K562 (cell line): ENCODE results near the gene NCAPD2. TPM values are rescaled to one million over a fixed set of nuclear protein-coding genes. Genes with fewer than 3 reads are reported as not detected.
A peak's percentile ranks its signal among the peaks of the same experiment; 100 is the strongest.

Experiments used
- ATAC-seq: fragments of 200-7000 bp; cut with Tn5 transposase; 3 replicates; pipeline ENCODE4 v1.9.1; 2020; ENCODE audit warnings: moderate library complexity
- BruUV-seq: library from RNA; stranded (reverse); fragments of 400-500 nt; replicated peaks from 2 replicates; lab custom pipeline; 2021; lab: Mats Ljungman, UMichigan
- CTCF ChIA-PET: fragments of 300-600 bp; formaldehyde crosslinking; extraction: SDS; loops from one replicate; lab custom pipeline; 2021; ENCODE audit warnings: low intra/inter-chr PET ratio; lab: Yijun Ruan, JAX
- POLR2A ChIA-PET: fragments of 300-600, 350-650 bp; sonication (Branson Sonifier 250); formaldehyde crosslinking; extraction: SDS; loops from one replicate; lab custom pipeline; 2021; ENCODE audit warnings: antibody characterized with exemption, inconsistent platforms; lab: Yijun Ruan, JAX
- DNase-seq, 4 experiments: peaks; one replicate each; pipeline versions ENCODE4 v3.0.0 to v3.0.0-alpha.2; 2011 to 2018; ENCODE audit warnings: low spot score in 3 of 4, mixed read lengths in 3 of 4; ENCODE audit errors: extremely low read depth in 1 of 4
- FAIRE-seq: peaks from 2 replicates; lab custom pipeline; 2011; peaks lifted over from hg19 to GRCh38; lab: Jason Lieb, UNC
- H2AFZ ChIP-seq: 2 replicates; pipeline ENCODE4 v1.6.0; 2011; ENCODE audit warnings: low read depth, low read length, control low read depth, inconsistent platforms
- H3K27ac ChIP-seq: fragments of 200-600 bp; 3 replicates; pipeline ENCODE4 v1.8.0; 2011; ENCODE audit warnings: low read depth, mild to moderate bottlenecking, control low read depth, inconsistent platforms, low read length, moderate library complexity, mixed read lengths; ENCODE audit errors: extremely low read depth
- H3K27me3 ChIP-seq, 2 experiments: fragments of 300-600 bp in 1 of 2; 2 replicates in 1 of 2; 3 replicates in 1 of 2; pipeline versions ENCODE4 v1.6.0 to v1.8.0; 2011; ENCODE audit warnings: inconsistent platforms in 2 of 2, low read length in 2 of 2, mild to moderate bottlenecking in 1 of 2, mixed read lengths in 1 of 2, moderate library complexity in 1 of 2; ENCODE audit not compliant: control insufficient read depth in 2 of 2, insufficient read depth in 2 of 2
- H3K36me3 ChIP-seq: fragments of 300-600 bp; 3 replicates; pipeline ENCODE4 v1.8.0; 2011; ENCODE audit warnings: mild to moderate bottlenecking, low read length, inconsistent platforms; ENCODE audit not compliant: control insufficient read depth, insufficient read depth
- H3K4me1 ChIP-seq, 2 experiments: fragments of 200-600 bp in 1 of 2; replicated peaks in 1 of 2; 2 replicates in 1 of 2; 3 replicates in 1 of 2; pipeline versions ENCODE4 v1.5.1 to v1.8.0; 2011; ENCODE audit warnings: inconsistent platforms in 2 of 2, low read length in 2 of 2, mild to moderate bottlenecking in 1 of 2, mixed read lengths in 1 of 2, moderate library complexity in 1 of 2; ENCODE audit not compliant: control insufficient read depth in 2 of 2, insufficient read depth in 2 of 2
- H3K4me2 ChIP-seq: 2 replicates; pipeline ENCODE4 v1.6.1; 2011; ENCODE audit warnings: low read length, control low read depth, inconsistent platforms, mixed read lengths; ENCODE audit not compliant: insufficient read depth
- H3K4me3 ChIP-seq: fragments of 200-600 bp; sonication (generic), shearing (Covaris generic); 2 replicates; pipeline ENCODE4 v1.5.1; 2016; ENCODE audit warnings: control low read depth, inconsistent platforms
- H3K79me2 ChIP-seq: fragments of 200-600 bp; 3 replicates; pipeline ENCODE4 v1.8.0; 2011; ENCODE audit warnings: low read length, inconsistent platforms; ENCODE audit not compliant: control insufficient read depth, insufficient read depth
- H3K9ac ChIP-seq, 2 experiments: 2 replicates each; pipeline versions ENCODE4 v1.6.0 to v1.6.1; 2011; ENCODE audit warnings: low read depth in 2 of 2, low read length in 2 of 2, control low read depth in 1 of 2, inconsistent platforms in 1 of 2, mild to moderate bottlenecking in 1 of 2, mixed read lengths in 1 of 2; ENCODE audit not compliant: insufficient read depth in 1 of 2
- H3K9me1 ChIP-seq: one replicate; pipeline ENCODE4 v1.6.0; 2011; ENCODE audit warnings: inconsistent platforms, mild to moderate bottlenecking, low read length, moderate library complexity; ENCODE audit not compliant: control insufficient read depth, insufficient read depth
- H3K9me3 ChIP-seq: replicated peaks from 2 replicates; pipeline ENCODE4 v1.5.1; 2011; ENCODE audit warnings: low read depth, low read length, inconsistent platforms; ENCODE audit not compliant: control insufficient read depth, insufficient read depth
- H4K20me1 ChIP-seq: replicated peaks from 2 replicates; pipeline ENCODE4 v1.6.1; 2011; ENCODE audit warnings: low read length, inconsistent platforms, mixed read lengths; ENCODE audit not compliant: control insufficient read depth, insufficient read depth
- ZNF253 ChIP-seq: fragments of 250-450 bp; sonication (Bioruptor Pico); conservative IDR thresholded peaks from 2 replicates; pipeline ENCODE4 v1.6.1; 2021; ENCODE audit warnings: mild to moderate bottlenecking
- ZNF316 ChIP-seq: fragments of 450-650 bp; IDR thresholded peaks from 2 replicates; pipeline ENCODE4 v1.6.1; 2016
- WGBS: fragments of 100-300 bp; shearing (Covaris generic); methylation state at CpG from one replicate; pipeline ENCODE4 v1.1.6; 2016; ENCODE audit warnings: low coverage, mixed read lengths; ENCODE audit not compliant: insufficient coverage; ENCODE audit errors: missing lambda C conversion rate; 5-methylcytosine and 5-hydroxymethylcytosine counted together
- in situ Hi-C: fragments of 300-500 bp; cut with MboI; formaldehyde crosslinking; loops from 4 replicates; pipeline ENCODE4 v1.15.0; 2018; ENCODE audit warnings: inconsistent platforms, mixed read lengths
- intact Hi-C: fragments of 100-400 bp; cut with micrococcal nuclease; formaldehyde crosslinking; loops from 2 replicates; pipeline ENCODE4 v1.14.2; 2022
- polyA plus RNA-seq, 8 experiments: library from polyadenylated mRNA; depleted of rRNA in 4 of 8; stranded (reverse) in 5 of 8; unstranded in 3 of 8; fragments of >200 nt; fragmentation: Nextera tagmentation in 2 of 8; fragmentation: Illumina TruSeq in 1 of 8; extraction: Ambion mirVana in 2 of 8; extraction: Trizol in 1 of 8; gene quantifications; 2 replicates each; pipeline versions ENCODE4 v1.2.1 to v1.2.3, GENCODE V29; 2011 to 2014; ENCODE audit warnings: inconsistent platforms in 1 of 8, missing spikeins in 1 of 8
- total RNA-seq, 7 experiments: library from RNA; depleted of rRNA in 6 of 7; stranded (reverse); fragments of >200 nt in 6 of 7; fragmentation: Illumina TruSeq in 2 of 7; extraction: Trizol in 2 of 7; gene quantifications; 2 replicates each; pipeline versions ENCODE4 v1.2.1 to v1.2.3, GENCODE V29; 2011 to 2021; ENCODE audit warnings: low replicate concordance in 1 of 7
- TF ChIP-seq, protein P1 (sequence below): sonication (generic); IDR thresholded peaks from 2 replicates; pipeline ENCODE4 v1.6.1; 2016

The NCAPD2 gene
- total and polyA plus RNA-seq, 9 of the 15 experiments (the other 6 are each of a cell fraction or from before 2014, with no cell fraction given): 16.9 to 93.7 (median 68.3) TPM

DNA sequence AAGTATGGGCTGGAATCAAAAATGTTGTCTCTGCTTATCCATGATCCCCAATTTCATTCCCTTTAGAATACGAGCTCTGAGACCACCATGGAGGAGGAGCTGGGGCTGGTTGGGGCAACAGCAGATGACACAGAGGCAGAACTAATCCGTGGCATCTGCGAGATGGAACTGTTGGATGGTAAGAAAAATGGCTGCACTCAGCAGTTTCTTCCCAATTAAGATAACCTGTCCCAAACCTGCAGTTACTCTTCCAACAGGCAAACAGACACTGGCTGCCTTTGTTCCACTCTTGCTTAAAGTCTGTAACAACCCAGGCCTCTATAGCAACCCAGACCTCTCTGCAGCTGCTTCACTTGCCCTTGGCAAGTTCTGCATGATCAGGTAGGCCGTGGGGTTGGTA lies 33.8 kb downstream of the NCAPD2 start:
- no peak for FAIRE-seq
- no peak overlapping the region for H3K27ac ChIP-seq
- H3K79me2 ChIP-seq: peaks cover 9% of the 10 kb centered on the region; the same call in 2 of the 3 replicates
- in situ Hi-C loops: no loop called here
- TF ChIP-seq, protein P1, sequence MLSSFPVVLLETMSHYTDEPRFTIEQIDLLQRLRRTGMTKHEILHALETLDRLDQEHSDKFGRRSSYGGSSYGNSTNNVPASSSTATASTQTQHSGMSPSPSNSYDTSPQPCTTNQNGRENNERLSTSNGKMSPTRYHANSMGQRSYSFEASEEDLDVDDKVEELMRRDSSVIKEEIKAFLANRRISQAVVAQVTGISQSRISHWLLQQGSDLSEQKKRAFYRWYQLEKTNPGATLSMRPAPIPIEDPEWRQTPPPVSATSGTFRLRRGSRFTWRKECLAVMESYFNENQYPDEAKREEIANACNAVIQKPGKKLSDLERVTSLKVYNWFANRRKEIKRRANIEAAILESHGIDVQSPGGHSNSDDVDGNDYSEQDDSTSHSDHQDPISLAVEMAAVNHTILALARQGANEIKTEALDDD: no peak
- peak; percentile 20; the same call in 1 of the 2 replicates for TF ChIP-seq ZNF316
- H2AFZ ChIP-seq: no peak overlapping the region
- intact Hi-C loops: no loop called here
- 86% methylated on average over 4 of the region's 4 CpGs for WGBS
- H4K20me1 ChIP-seq: no peaks in the 10 kb centered on the region
- DNase-seq: no peak
- no peak overlapping the region for H3K9ac ChIP-seq
- peaks cover 94% of the 10 kb centered on the region for H3K36me3 ChIP-seq
- ChIA-PET CTCF (no interaction called here), POLR2A (no interaction called here)
- H3K9me1 ChIP-seq: no peaks in the 10 kb centered on the region
- no peak for ATAC-seq
- no peaks in the 10 kb centered on the region for H3K9me3 ChIP-seq
- no TSS peak for BruUV-seq
- no peak overlapping the region for H3K4me3 ChIP-seq
- no peaks in the 10 kb centered on the region for H3K27me3 ChIP-seq
- H3K4me1 ChIP-seq: peaks cover 7 to 10% of the 10 kb centered on the region in 2 experiments; a peak in 4 of 5 replicates
- H3K4me2 ChIP-seq: no peak overlapping the region

DNA sequence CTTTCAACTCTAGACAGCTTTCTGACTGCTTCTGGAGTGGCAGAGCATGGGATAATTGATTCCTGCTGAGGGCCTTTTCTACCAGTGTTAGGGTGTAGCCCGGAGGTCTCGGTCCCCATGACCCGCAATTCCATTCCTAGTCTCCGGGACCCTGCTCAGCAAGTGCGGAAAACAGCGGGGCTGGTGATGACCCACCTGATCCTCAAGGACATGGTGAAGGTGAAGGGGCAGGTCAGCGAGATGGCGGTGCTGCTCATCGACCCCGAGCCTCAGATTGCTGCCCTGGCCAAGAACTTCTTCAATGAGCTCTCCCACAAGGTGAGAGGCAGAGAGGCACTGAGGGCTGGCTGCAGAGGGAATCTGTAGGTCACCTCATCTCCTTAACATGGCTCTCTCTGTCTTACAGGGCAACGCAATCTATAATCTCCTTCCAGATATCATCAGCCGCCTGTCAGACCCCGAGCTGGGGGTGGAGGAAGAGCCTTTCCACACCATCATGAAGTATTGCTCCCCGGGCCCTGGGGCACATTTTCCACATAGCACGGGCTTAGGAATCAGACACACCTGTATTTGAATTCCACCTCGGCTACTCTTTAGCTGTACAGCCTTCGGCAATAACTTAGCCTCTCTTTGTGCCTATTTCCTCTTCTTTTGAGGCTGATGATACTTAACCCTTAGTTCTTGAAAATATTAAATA lies 34.8 kb downstream of the NCAPD2 start:
- Histone ChIP-seq H2AFZ (no peak overlapping the region), H3K4me3 (no peak overlapping the region), H3K79me2 (peaks cover 19% of the 10 kb centered on the region), H3K9ac (no peak overlapping the region), H3K9me1 (no peaks in the 10 kb centered on the region), H3K27me3 (no peaks in the 10 kb centered on the region), H3K4me2 (no peak overlapping the region), H3K36me3 (peaks cover 84% of the 10 kb centered on the region), H3K9me3 (no peaks in the 10 kb centered on the region), H3K27ac (no peak overlapping the region), H4K20me1 (no peaks in the 10 kb centered on the region), H3K4me1 (peaks cover 7 to 19% of the 10 kb centered on the region in 2 experiments; a peak in 4 of 5 replicates)
- ChIA-PET POLR2A (interaction anchor here (0.6 to 1.8 kb wide), 3 partner anchors 17 to 340 kb away, joined by 3 to 8 read pairs (median 3); no protein-coding TSS in a partner anchor), CTCF (no interaction called here)
- FAIRE-seq: no peak
- TF ChIP-seq ZNF253 (CRISPR knock-in tag): no peak
- no peak for DNase-seq
- intact Hi-C loops: no loop called here
- ATAC-seq: no peak
- BruUV-seq: no TSS peak
- WGBS: 91% methylated on average over 12 of the region's 17 CpGs
- in situ Hi-C loops: no loop called here
